Esophagus muscularis mucosa (tissue), 4 donors: ENCODE measurements around the gene SDHB. TPM values are rescaled to one million over a fixed set of nuclear protein-coding genes. Genes with fewer than 3 reads are reported as not detected.

Source experiments
- DNase-seq: peaks from one replicate; pipeline ENCODE4 v3.0.0-alpha.2; 2017; ENCODE audit errors: extremely low spot score
- H3K27ac ChIP-seq, 4 donors: fragments of 200-600 bp; sonication (generic); replicated peaks in 1 of 4; 1 replicate in 3 of 4; 2 replicates in 1 of 4; pipeline ENCODE4 v1.5.1; 2016 to 2019; ENCODE audit warnings: mild to moderate bottlenecking in 1 of 4
- H3K27me3 ChIP-seq, 4 donors: fragments of 200-600 bp; sonication (generic); one replicate each; pipeline versions ENCODE4 v1.5.1 to v1.6.0; 2016 to 2019
- H3K36me3 ChIP-seq, 4 donors: fragments of 200-600 bp; sonication (generic); one replicate each; pipeline ENCODE4 v1.5.1; 2016 to 2019
- H3K4me1 ChIP-seq, 4 donors: fragments of 200-600 bp; sonication (generic); one replicate each; pipeline ENCODE4 v1.5.1; 2016 to 2019
- H3K4me3 ChIP-seq, 4 donors: fragments of 200-600 bp; sonication (generic); 1 replicate in 2 of 4; 2 replicates in 2 of 4; pipeline ENCODE4 v1.5.1; 2016 to 2019; ENCODE audit warnings: mild to moderate bottlenecking in 4 of 4, moderate library complexity in 1 of 4
- H3K9me3 ChIP-seq, 4 donors: fragments of 200-600 bp; sonication (generic); 1 replicate in 3 of 4; 2 replicates in 1 of 4; pipeline ENCODE4 v1.5.1; 2016 to 2019
- EP300 ChIP-seq: sonication (generic); formaldehyde crosslinking; IDR thresholded peaks from one replicate; pipeline ENCODE4 v1.6.1; 2017; ENCODE audit warnings: antibody characterized with exemption
- POLR2A ChIP-seq: fragments of 450-650 bp; IDR thresholded peaks from one replicate; pipeline ENCODE4 v1.6.1; 2017; ENCODE audit warnings: antibody characterized with exemption, moderate library complexity, mild to moderate bottlenecking, low read depth
- POLR2AphosphoS5 ChIP-seq, 2 donors: sonication (generic); formaldehyde crosslinking; IDR thresholded peaks; one replicate each; pipeline ENCODE4 v1.6.1; 2017; ENCODE audit warnings: antibody characterized with exemption in 2 of 2
- WGBS: methylation state at CpG from one replicate; pipeline ENCODE4 v1.1.5; 2018; 5-methylcytosine and 5-hydroxymethylcytosine counted together
- intact Hi-C: fragments of 100-400 bp; cut with DNase I; formaldehyde crosslinking; loops from one replicate; pipeline ENCODE4 v1.15.1; 2023
- total RNA-seq, 4 donors: library from RNA; depleted of rRNA; stranded (reverse); fragments of >200 nt; gene quantifications; one replicate each; pipeline versions ENCODE4 v1.1.0 to v1.2.1, GENCODE V29; 2016
- TF ChIP-seq, protein P1 (sequence below), 3 experiments: fragments of 200-600 bp in 2 of 3; fragments of 450-650 bp in 1 of 3; sonication (generic) in 2 of 3; IDR thresholded peaks; one replicate each; pipeline ENCODE4 v1.5.1; 2017 to 2019; ENCODE audit warnings: antibody characterized with exemption in 3 of 3, mild to moderate bottlenecking in 2 of 3, moderate library complexity in 1 of 3

SDHB gene
- total RNA-seq, 4 donors from 2014 or later: 95.4 to 129 (median 120) TPM

DNA sequence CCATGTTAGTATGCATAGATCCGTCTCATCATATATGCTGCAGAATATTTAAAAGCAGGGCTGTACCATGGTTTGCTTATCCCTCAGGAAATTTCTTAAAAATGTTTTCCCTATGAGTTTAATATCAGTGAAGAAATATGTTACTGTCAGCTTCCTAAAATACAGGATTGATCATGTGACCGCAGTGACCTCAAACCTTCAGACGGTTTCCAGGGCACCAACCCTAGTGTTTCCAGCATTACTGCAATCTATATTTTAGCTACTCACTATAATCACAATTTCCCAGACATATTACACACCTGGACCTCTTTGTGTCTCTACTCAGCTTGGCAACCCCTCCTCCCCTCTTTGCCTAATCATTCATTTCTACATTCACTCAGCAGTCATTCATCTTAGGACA is 7.7 kb upstream of the SDHB start:
- no peak overlapping the region for H3K27ac ChIP-seq
- H3K4me1 ChIP-seq: peaks cover 0 to 6% (median 2%) of the 10 kb centered on the region in 4 donors
- no peaks in the 10 kb centered on the region for H3K27me3 ChIP-seq
- H3K4me3 ChIP-seq: no peak overlapping the region
- intact Hi-C loops: no loop called here
- H3K9me3 ChIP-seq: peaks cover 0 to 11% (median 7%) of the 10 kb centered on the region in 4 donors
- 79% methylated on average over 3 of the region's 3 CpGs for WGBS
- no peak for DNase-seq
- no peak for TF ChIP-seq POLR2A
- no peak for TF ChIP-seq POLR2AphosphoS5 (IDR thresholded peaks at IDR 0.05)
- no peaks in the 10 kb centered on the region for H3K36me3 ChIP-seq

DNA sequence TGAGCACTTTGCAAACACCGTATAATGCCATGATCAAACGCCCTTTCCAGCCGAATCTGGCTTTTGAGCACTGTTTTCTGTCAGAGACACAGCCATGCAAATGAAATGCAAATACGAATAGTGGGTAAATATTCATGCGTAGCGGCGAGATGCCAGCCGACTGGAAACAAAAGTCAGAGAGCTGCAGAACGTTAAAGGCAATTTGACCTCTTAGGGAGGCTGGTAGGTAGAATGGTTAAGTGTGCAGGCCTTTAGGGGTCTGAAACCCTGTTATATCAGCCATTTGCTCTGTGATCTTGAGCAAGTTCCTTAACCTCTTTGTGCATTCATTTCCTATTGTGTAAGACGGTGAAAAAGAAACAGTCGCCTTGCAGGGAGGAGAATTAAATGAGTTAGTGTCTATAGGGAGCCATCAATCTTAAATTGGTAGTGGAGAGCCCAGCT is 6.5 kb upstream of the SDHB start:
- TF ChIP-seq POLR2AphosphoS5 (IDR thresholded peaks at IDR 0.05) (no peak), EP300 (no peak), POLR2A (no peak)
- TF ChIP-seq, protein P1, sequence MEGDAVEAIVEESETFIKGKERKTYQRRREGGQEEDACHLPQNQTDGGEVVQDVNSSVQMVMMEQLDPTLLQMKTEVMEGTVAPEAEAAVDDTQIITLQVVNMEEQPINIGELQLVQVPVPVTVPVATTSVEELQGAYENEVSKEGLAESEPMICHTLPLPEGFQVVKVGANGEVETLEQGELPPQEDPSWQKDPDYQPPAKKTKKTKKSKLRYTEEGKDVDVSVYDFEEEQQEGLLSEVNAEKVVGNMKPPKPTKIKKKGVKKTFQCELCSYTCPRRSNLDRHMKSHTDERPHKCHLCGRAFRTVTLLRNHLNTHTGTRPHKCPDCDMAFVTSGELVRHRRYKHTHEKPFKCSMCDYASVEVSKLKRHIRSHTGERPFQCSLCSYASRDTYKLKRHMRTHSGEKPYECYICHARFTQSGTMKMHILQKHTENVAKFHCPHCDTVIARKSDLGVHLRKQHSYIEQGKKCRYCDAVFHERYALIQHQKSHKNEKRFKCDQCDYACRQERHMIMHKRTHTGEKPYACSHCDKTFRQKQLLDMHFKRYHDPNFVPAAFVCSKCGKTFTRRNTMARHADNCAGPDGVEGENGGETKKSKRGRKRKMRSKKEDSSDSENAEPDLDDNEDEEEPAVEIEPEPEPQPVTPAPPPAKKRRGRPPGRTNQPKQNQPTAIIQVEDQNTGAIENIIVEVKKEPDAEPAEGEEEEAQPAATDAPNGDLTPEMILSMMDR (IDR thresholded peaks at IDR 0.05): no peak
- Histone ChIP-seq H3K27ac (no peak overlapping the region), H3K36me3 (no peaks in the 10 kb centered on the region), H3K27me3 (no peaks in the 10 kb centered on the region), H3K4me3 (no peak overlapping the region), H3K9me3 (peaks cover 0 to 7% (median 6%) of the 10 kb centered on the region in 4 donors), H3K4me1 (peaks cover 0 to 6% (median 2%) of the 10 kb centered on the region in 4 donors)
- 57% methylated on average over 11 of the region's 11 CpGs for WGBS
- intact Hi-C loops: no loop called here
- DNase-seq: no peak

DNA sequence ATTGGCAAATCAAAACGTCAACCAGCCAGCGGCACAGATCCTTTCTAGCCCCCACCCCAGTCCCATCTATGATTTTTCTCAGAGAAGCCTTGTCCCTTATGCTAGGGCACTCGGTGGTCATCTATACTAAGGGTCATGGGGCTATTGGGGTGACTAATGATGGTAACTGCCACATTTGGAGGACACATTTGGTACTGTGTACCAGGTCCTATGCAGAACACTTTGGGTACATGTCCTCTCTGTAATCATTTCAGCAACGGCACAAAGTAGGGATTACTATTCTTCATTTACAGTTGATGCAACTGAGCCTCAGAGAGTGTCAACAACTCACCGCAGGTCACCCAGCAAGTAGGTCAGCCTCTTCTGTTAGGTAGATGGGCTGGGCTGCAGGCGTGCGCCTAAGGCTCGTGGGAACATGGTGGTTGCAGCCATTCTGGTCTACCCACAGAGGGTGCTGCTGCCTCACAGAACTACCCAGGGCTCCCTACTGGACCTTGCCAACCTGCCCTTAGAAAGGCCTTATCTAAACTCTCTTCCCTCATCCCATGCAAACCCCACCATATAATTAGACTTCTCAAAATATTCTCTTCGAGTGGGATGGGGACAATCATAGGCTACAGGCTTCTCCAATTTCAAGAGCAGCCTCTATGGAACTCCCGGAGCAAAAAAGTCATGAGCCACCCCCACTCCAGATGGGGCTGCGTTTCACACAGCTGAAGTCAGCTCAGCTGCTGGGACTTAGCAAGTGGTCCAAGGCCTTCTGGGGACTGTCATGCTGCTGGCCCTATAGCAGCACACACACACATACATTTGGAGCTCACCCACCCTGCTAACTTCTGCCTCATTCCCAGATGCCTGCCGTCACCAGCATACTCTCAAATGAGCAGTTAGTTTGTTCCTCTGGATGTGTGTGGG is 5.8 kb upstream of the SDHB start:
- 46% methylated on average over 12 of the region's 12 CpGs for WGBS
- Histone ChIP-seq H3K36me3 (no peaks in the 10 kb centered on the region), H3K27ac (no peak overlapping the region), H3K9me3 (peaks cover 0 to under 1% (median 0%) of the 10 kb centered on the region in 4 donors), H3K4me1 (peaks cover 0 to 9% (median 2%) of the 10 kb centered on the region in 4 donors), H3K4me3 (no peak overlapping the region), H3K27me3 (no peaks in the 10 kb centered on the region)
- intact Hi-C loops: no loop called here
- TF ChIP-seq EP300: no peak
- TF ChIP-seq, protein P1 (IDR thresholded peaks at IDR 0.05): peak; percentile 29 to 49 (median 44)
- TF ChIP-seq POLR2A: no peak
- no peak for TF ChIP-seq POLR2AphosphoS5 (IDR thresholded peaks at IDR 0.05)
- no peak for DNase-seq

DNA sequence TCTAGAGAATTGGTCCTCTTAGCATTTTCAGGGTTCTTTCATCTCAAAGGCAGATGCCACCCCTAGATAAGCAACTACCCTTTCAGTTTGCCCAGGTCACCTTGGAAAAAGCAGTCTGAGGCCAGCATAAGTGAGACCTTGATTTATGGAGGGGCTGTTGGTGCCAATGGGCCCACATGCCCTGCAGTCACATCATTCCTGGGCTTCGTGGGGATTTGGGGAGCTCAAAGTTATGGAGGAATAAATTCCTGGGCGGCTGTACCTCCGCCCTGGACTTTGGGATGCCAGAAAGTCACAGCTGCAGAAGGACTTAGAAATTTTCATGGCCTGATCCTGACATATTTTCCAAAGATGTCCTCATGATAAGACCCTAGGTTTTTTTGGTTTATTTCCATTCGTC is 2.7 kb upstream of the SDHB start:
- intact Hi-C loops: no loop called here
- no peaks in the 10 kb centered on the region for H3K27me3 ChIP-seq
- no peak overlapping the region for H3K27ac ChIP-seq
- peaks cover 12 to 26% (median 24%) of the 10 kb centered on the region in 4 donors for H3K4me1 ChIP-seq
- DNase-seq: no peak
- WGBS: 87% methylated on average over 3 of the region's 4 CpGs
- TF ChIP-seq POLR2A (no peak), EP300 (no peak), POLR2AphosphoS5 (IDR thresholded peaks at IDR 0.05) (no peak)
- TF ChIP-seq, protein P1 (IDR thresholded peaks at IDR 0.05): no peak
- peaks cover 0 to 3% (median 0%) of the 10 kb centered on the region in 4 donors for H3K36me3 ChIP-seq
- H3K4me3 ChIP-seq: no peak overlapping the region
- no peaks in the 10 kb centered on the region for H3K9me3 ChIP-seq

DNA sequence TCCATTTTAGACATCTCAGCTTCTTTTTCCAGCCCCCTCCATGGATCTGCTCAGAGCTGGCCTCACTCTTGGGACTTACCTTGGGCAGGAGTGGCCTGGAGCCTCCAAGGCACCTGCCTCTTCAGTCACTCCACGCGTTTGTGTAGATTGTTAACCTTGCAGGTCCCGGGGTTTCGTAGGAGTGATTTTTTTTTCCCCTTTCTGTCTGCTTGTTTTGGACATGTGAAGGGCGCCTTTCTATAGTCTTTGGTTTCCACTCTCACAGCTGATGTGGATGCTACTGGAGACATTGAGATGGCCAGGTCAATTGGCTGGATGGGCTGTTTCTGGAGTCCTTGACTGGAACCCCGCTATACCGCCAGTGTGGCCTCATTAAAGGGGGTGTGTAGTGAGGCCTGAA is 2.0 kb upstream of the SDHB start:
- Histone ChIP-seq H3K4me3 (no peak overlapping the region), H3K36me3 (peaks cover 0 to 8% (median 3%) of the 10 kb centered on the region in 4 donors), H3K27ac (no peak overlapping the region), H3K27me3 (no peaks in the 10 kb centered on the region), H3K9me3 (no peaks in the 10 kb centered on the region), H3K4me1 (peaks cover 16 to 34% (median 30%) of the 10 kb centered on the region in 4 donors)
- TF ChIP-seq EP300 (no peak), POLR2A (no peak), POLR2AphosphoS5 (IDR thresholded peaks at IDR 0.05) (no peak)
- TF ChIP-seq, protein P1 (IDR thresholded peaks at IDR 0.05): no peak
- no peak for DNase-seq
- intact Hi-C loops: no loop called here
- 96% methylated on average over 7 of the region's 7 CpGs for WGBS
